ENCODE results near the gene CUBN. TPM values are rescaled to one million over a fixed set of nuclear protein-coding genes. Genes with fewer than 3 reads are reported as not detected.

The CUBN gene
- total and polyA plus RNA-seq, 2 of the 13 experiments (the other 11 are each of a cell fraction or from before 2014, with no cell fraction given): 0.27 to 0.32 TPM

- TF ChIP-seq IRF9 (CRISPR knock-in tag; IDR thresholded peaks at IDR 0.05; ENCODE audit: borderline replicate concordance) (no peak), ZNF10 (CRISPR knock-in tag; IDR thresholded peaks at IDR 0.05; ENCODE audit: borderline replicate concordance, low read depth) (no peak), ZNF292 (CRISPR knock-in tag; IDR thresholded peaks at IDR 0.05; ENCODE audit: borderline replicate concordance, low read depth) (no peak), DMAP1 (CRISPR knock-in tag; IDR thresholded peaks at IDR 0.05) (no peak), HDAC2 (CRISPR knock-in tag; IDR thresholded peaks at IDR 0.05) (no peak), CENPT (CRISPR knock-in tag; IDR thresholded peaks at IDR 0.05; ENCODE audit: low read depth) (no peak)
Observed at GRCh38 chr10:16901106-16901505, 228.5 kb downstream of the CUBN start (continued).

GRCh38 chr10:16896993-16897392 lies 232.6 kb downstream of the CUBN start:
- Histone ChIP-seq H3K79me2 (ENCODE audit: insufficient read depth, low read length) (no peaks in the 10 kb centered on the region), H3K27ac (ENCODE audit: extremely low read length, insufficient read depth, low read length) (no peak overlapping the region), H3K9me3 (ENCODE audit: low read length) (no peaks in the 10 kb centered on the region), H3K4me1 (ENCODE audit: insufficient read depth, low read length) (no peaks in the 10 kb centered on the region), H3K4me3 (replicated peaks in 1 of 3; ENCODE audit: insufficient read depth in 1 of 3, low read depth in 2 of 3, low read length in 3 of 3) (no peak overlapping the region), H3K4me2 (ENCODE audit: low read depth, low read length) (no peak overlapping the region), H3K36me3 (replicated peaks in 1 of 2; ENCODE audit: control insufficient read depth in 1 of 2, insufficient read depth in 2 of 2, low read length in 2 of 2) (no peaks in the 10 kb centered on the region), H3K27me3 (ENCODE audit: control insufficient read depth in 1 of 2, insufficient read depth in 2 of 2, low read length in 2 of 2) (no peaks in the 10 kb centered on the region), H3K9ac (ENCODE audit: insufficient read depth, low read depth, low read length) (no peak overlapping the region), H4K20me1 (ENCODE audit: insufficient read depth, low read length) (no peaks in the 10 kb centered on the region), H2AFZ (ENCODE audit: low read length) (no peak overlapping the region)
- TF ChIP-seq SPEN (CRISPR knock-in tag; IDR thresholded peaks at IDR 0.05; ENCODE audit: low read depth): no peak
- TF ChIP-seq LBX2 (CRISPR knock-in tag; IDR thresholded peaks at IDR 0.05; ENCODE audit: borderline replicate concordance): no peak
- CTCF ChIA-PET (ENCODE audit: low intra/inter-chr PET ratio, low total read pairs): no interaction called here
- no TSS peak for BruUV-seq (replicated peaks)
- in situ Hi-C loops (cut with HindIII; ENCODE audit: extremely low pct_ligation_motif_present, low pct_unique_long_range_greater_than_20kb): loop anchor here (10.0 kb wide), 1 partner anchor 358 kb away; no protein-coding TSS in a partner anchor
- DNase-seq (ENCODE audit: low spot score): no peak
- 7% methylated on average over 3 of the region's 3 CpGs for WGBS (ENCODE audit: low lambda C conversion rate)
- ATAC-seq: no peak
- FAIRE-seq: no peak
- intact Hi-C loops (cut with micrococcal nuclease; ENCODE audit: unreplicated experiment): no loop called here
- POLR2A ChIA-PET: no interaction called here
